Stimulated activated CD4-positive, alpha-beta T cell treated with anti-CD3 and anti-CD28 coated beads, Interleukin-1b, Interleukin-23, amount 100 ng/mL, for 24 hours (primary cell): ENCODE results near the gene ARF6.
"Not testable (repeated sequence)": the region's sequence is repeated elsewhere in the genome, so short reads cannot be mapped to it uniquely, and the experiment has no call there.

Experiments
- DNase-seq, 4 experiments: peaks; one replicate each; pipeline ENCODE4 v3.0.0-alpha.2; 2020; ENCODE audit warnings: low read depth in 4 of 4, low spot score in 1 of 4

ARF6 gene

GRCh38 chr14:49876563-49877127 is 16.2 kb upstream of the ARF6 start:
- DNase-seq, result no peak

GRCh38 chr14:49879646-49880204 is 13.2 kb upstream of the ARF6 start:
- peak in 1 of 4 experiments; percentile 50 for DNase-seq

- DNase-seq, result no peak
Measured at GRCh38 chr14:49880267-49881064, 12.4 kb upstream of the ARF6 start.

GRCh38 chr14:49881350-49882001 is 11.4 kb upstream of the ARF6 start:
- DNase-seq, result no peak

GRCh38 chr14:49882826-49883694 is 9.8 kb upstream of the ARF6 start:
- no peak for DNase-seq

- no peak for DNase-seq
Measured at GRCh38 chr14:49886523-49886922, 6.4 kb upstream of the ARF6 start.

GRCh38 chr14:49888293-49888692 is 4.6 kb upstream of the ARF6 start:
- DNase-seq, result no peak

- peak in 3 of 4 experiments; percentile 25 to 28 (median 26) for DNase-seq
Measured at GRCh38 chr14:49892301-49892635, 614 bp upstream of the ARF6 start.

- DNase-seq, result peak; percentile 52 to 75 (median 63)
Measured at GRCh38 chr14:49893309-49894213, 679 bp downstream of the ARF6 start.

- not testable (repeated sequence) for DNase-seq
Measured at GRCh38 chr14:49894214-49895107, 1.6 kb downstream of the ARF6 start.

- no peak for DNase-seq
Measured at GRCh38 chr14:49895480-49895879, 2.6 kb downstream of the ARF6 start.

GRCh38 chr14:49896272-49896671 is 3.4 kb downstream of the ARF6 start:
- not testable (repeated sequence) for DNase-seq

- no peak for DNase-seq
Measured at GRCh38 chr14:49896966-49897365, 4.1 kb downstream of the ARF6 start.

- no peak for DNase-seq
Measured at GRCh38 chr14:49897414-49897813, 4.5 kb downstream of the ARF6 start.

GRCh38 chr14:49897965-49898364 is 5.1 kb downstream of the ARF6 start:
- DNase-seq, result no peak

- DNase-seq, result no peak
Measured at GRCh38 chr14:49898485-49898884, 5.6 kb downstream of the ARF6 start.

- DNase-seq, result no peak
Measured at GRCh38 chr14:49900973-49901372, 8.1 kb downstream of the ARF6 start.

- not testable (repeated sequence) for DNase-seq
Measured at GRCh38 chr14:49902679-49903246, 9.9 kb downstream of the ARF6 start.

- DNase-seq, result no peak
Measured at GRCh38 chr14:49904270-49904669, 11.4 kb downstream of the ARF6 start.
